HEK293 (cell line): ENCODE results near the gene TMIE.

Experiments
- CTCF ChIA-PET: fragments of 350-600 bp; formaldehyde crosslinking; extraction: SDS; loops from one replicate; lab custom pipeline; 2021; ENCODE audit warnings: antibody characterized with exemption; lab: Yijun Ruan, JAX
- POLR2A ChIA-PET: fragments of 300-600 bp; formaldehyde crosslinking; extraction: SDS; loops from one replicate; lab custom pipeline; 2020; ENCODE audit warnings: antibody characterized with exemption, inconsistent platforms; lab: Yijun Ruan, JAX
- H3K27ac ChIP-seq: fragments of 200-500 bp; sonication (Bioruptor generic); 2 replicates; pipeline ENCODE4 v1.5.1; 2014; ENCODE audit warnings: low read depth, low read length, control low read depth, inconsistent platforms; ENCODE audit errors: extremely low read depth
- H3K36me3 ChIP-seq, 2 experiments: fragments of 200-500 bp in 1 of 2; sonication (Bioruptor generic) in 1 of 2; 1 replicate in 1 of 2; 2 replicates in 1 of 2; pipeline ENCODE4 v1.5.1; 2014 to 2017; ENCODE audit warnings: inconsistent platforms in 2 of 2, low read length in 2 of 2; ENCODE audit not compliant: control insufficient read depth in 2 of 2, insufficient read depth in 1 of 2
- H3K4me1 ChIP-seq: fragments of 200-500 bp; sonication (Bioruptor generic); 2 replicates; pipeline ENCODE4 v1.5.1; 2014; ENCODE audit warnings: mild to moderate bottlenecking, low read length, inconsistent platforms; ENCODE audit not compliant: control insufficient read depth, insufficient read depth
- H3K4me3 ChIP-seq: 2 replicates; pipeline ENCODE4 v1.5.1; 2011; ENCODE audit warnings: low read depth, mild to moderate bottlenecking, control low read depth, low read length, moderate library complexity
- H3K9me3 ChIP-seq: fragments of 200-500 bp; sonication (Bioruptor generic); 2 replicates; pipeline ENCODE4 v1.5.1; 2014; ENCODE audit warnings: low read depth, low read length, inconsistent platforms; ENCODE audit not compliant: control insufficient read depth, insufficient read depth
- HOXD13 ChIP-seq: sonication (generic); formaldehyde crosslinking; IDR thresholded peaks from 2 replicates; pipeline ENCODE4 v1.8.0; 2022; ENCODE audit warnings: missing genetic modification reagents, borderline replicate concordance
- KLF9 ChIP-seq: fragments of 450-650 bp; formaldehyde crosslinking; IDR thresholded peaks from 2 replicates; pipeline ENCODE4 v1.5.1; 2016; ENCODE audit warnings: missing biosample characterization, missing genetic modification characterization, low read depth
- OSR2 ChIP-seq: fragments of 450-650 bp; formaldehyde crosslinking; IDR thresholded peaks from 2 replicates; pipeline ENCODE4 v1.5.1; 2016; ENCODE audit warnings: missing biosample characterization, missing genetic modification characterization
- REPIN1 ChIP-seq: fragments of 450-650 bp; formaldehyde crosslinking; IDR thresholded peaks from 2 replicates; pipeline ENCODE4 v1.5.1; 2017; ENCODE audit warnings: missing biosample characterization, missing genetic modification characterization, low read depth
- SCRT2 ChIP-seq: fragments of 450-650 bp; formaldehyde crosslinking; IDR thresholded peaks from 2 replicates; pipeline ENCODE4 v1.5.1; 2016; ENCODE audit warnings: missing biosample characterization, missing genetic modification characterization
- TCF7L2 ChIP-seq: IDR thresholded peaks from 2 replicates; pipeline ENCODE4 v1.6.1; 2011; ENCODE audit warnings: low read depth, mild to moderate bottlenecking, inconsistent platforms, low read length, moderate library complexity, borderline replicate concordance
- ZBTB10 ChIP-seq: fragments of 450-650 bp; formaldehyde crosslinking; IDR thresholded peaks from 2 replicates; pipeline ENCODE4 v1.5.1; 2016; ENCODE audit warnings: missing biosample characterization, missing genetic modification characterization
- ZFP41 ChIP-seq: fragments of 450-650 bp; formaldehyde crosslinking; IDR thresholded peaks from 2 replicates; pipeline ENCODE4 v1.5.1; 2016; ENCODE audit warnings: missing biosample characterization, missing genetic modification characterization, borderline replicate concordance
- ZIC2 ChIP-seq: fragments of 450-650 bp; formaldehyde crosslinking; IDR thresholded peaks from 2 replicates; pipeline ENCODE4 v1.5.1; 2016; ENCODE audit warnings: missing biosample characterization, missing genetic modification characterization
- ZNF121 ChIP-seq: fragments of 450-650 bp; formaldehyde crosslinking; IDR thresholded peaks from 2 replicates; pipeline ENCODE4 v1.5.1; 2016; ENCODE audit warnings: missing biosample characterization, missing genetic modification characterization
- ZNF155 ChIP-seq: fragments of 450-650 bp; formaldehyde crosslinking; IDR thresholded peaks from 2 replicates; pipeline ENCODE4 v1.5.1; 2016; ENCODE audit warnings: missing biosample characterization, missing genetic modification characterization
- ZNF202 ChIP-seq: fragments of 450-650 bp; formaldehyde crosslinking; IDR thresholded peaks from 2 replicates; pipeline ENCODE4 v1.5.1; 2016; ENCODE audit warnings: missing biosample characterization, missing genetic modification characterization, borderline replicate concordance
- ZNF24 ChIP-seq: fragments of 450-650 bp; formaldehyde crosslinking; IDR thresholded peaks from 2 replicates; pipeline ENCODE4 v1.5.1; 2016; ENCODE audit warnings: missing biosample characterization, missing genetic modification characterization
- ZNF248 ChIP-seq: fragments of 450-650 bp; formaldehyde crosslinking; IDR thresholded peaks from 2 replicates; pipeline ENCODE4 v1.5.1; 2017; ENCODE audit warnings: missing biosample characterization, missing genetic modification characterization
- ZNF274 ChIP-seq, 2 experiments: fragments of 200-500 bp in 1 of 2; fragments of 450-650 bp in 1 of 2; sonication (Bioruptor generic) in 1 of 2; formaldehyde crosslinking in 1 of 2; IDR thresholded peaks; 2 replicates each; pipeline versions ENCODE4 v1.5.1 to v1.6.1; 2014 to 2016; ENCODE audit warnings: borderline replicate concordance in 1 of 2, inconsistent platforms in 1 of 2, low read length in 1 of 2, missing biosample characterization in 1 of 2, missing genetic modification characterization in 1 of 2
- ZNF292 ChIP-seq: fragments of 450-650 bp; formaldehyde crosslinking; IDR thresholded peaks from 2 replicates; pipeline ENCODE4 v1.5.1; 2016; ENCODE audit warnings: low read depth, missing biosample characterization, missing genetic modification characterization, borderline replicate concordance
- ZNF391 ChIP-seq: fragments of 450-650 bp; formaldehyde crosslinking; IDR thresholded peaks from 2 replicates; pipeline ENCODE4 v1.5.1; 2016; ENCODE audit warnings: low read depth, missing biosample characterization, missing genetic modification characterization, borderline replicate concordance
- ZNF544 ChIP-seq: fragments of 450-650 bp; formaldehyde crosslinking; IDR thresholded peaks from 2 replicates; pipeline ENCODE4 v1.5.0; 2017; ENCODE audit warnings: missing biosample characterization, missing genetic modification characterization
- ZNF548 ChIP-seq: fragments of 450-650 bp; formaldehyde crosslinking; IDR thresholded peaks from 2 replicates; pipeline ENCODE4 v1.5.1; 2016; ENCODE audit warnings: missing biosample characterization, missing genetic modification characterization
- ZNF654 ChIP-seq: fragments of 450-650 bp; formaldehyde crosslinking; IDR thresholded peaks from 2 replicates; pipeline ENCODE4 v1.5.1; 2016; ENCODE audit warnings: low read depth, missing biosample characterization, missing genetic modification characterization
- ZNF658 ChIP-seq: fragments of 450-650 bp; formaldehyde crosslinking; IDR thresholded peaks from 2 replicates; pipeline ENCODE4; 2016; ENCODE audit warnings: missing biosample characterization, missing genetic modification characterization
- ZNF660 ChIP-seq: fragments of 450-650 bp; IDR thresholded peaks from 2 replicates; pipeline ENCODE4 v1.5.1; 2018; ENCODE audit warnings: missing biosample characterization, mild to moderate bottlenecking, missing genetic modification characterization
- ZNF664 ChIP-seq: fragments of 450-650 bp; formaldehyde crosslinking; IDR thresholded peaks from 2 replicates; pipeline ENCODE4 v1.5.1; 2016; ENCODE audit warnings: missing biosample characterization, missing genetic modification characterization
- ZNF670 ChIP-seq: fragments of 450-650 bp; formaldehyde crosslinking; IDR thresholded peaks from 2 replicates; pipeline ENCODE4 v1.5.1; 2016; ENCODE audit warnings: missing biosample characterization, missing genetic modification characterization, low read depth
- ZNF701 ChIP-seq: fragments of 450-650 bp; formaldehyde crosslinking; IDR thresholded peaks from 2 replicates; pipeline ENCODE4 v1.5.1; 2016; ENCODE audit warnings: missing biosample characterization, missing genetic modification characterization
- ZNF776 ChIP-seq: fragments of 450-650 bp; formaldehyde crosslinking; IDR thresholded peaks from 2 replicates; pipeline ENCODE4 v1.5.0; 2017; ENCODE audit warnings: missing biosample characterization, missing genetic modification characterization, borderline replicate concordance
- ZNF837 ChIP-seq: fragments of 450-650 bp; formaldehyde crosslinking; IDR thresholded peaks from 2 replicates; pipeline ENCODE4 v1.5.1; 2016; ENCODE audit warnings: missing biosample characterization, missing genetic modification characterization
- ZSCAN16 ChIP-seq: fragments of 450-650 bp; formaldehyde crosslinking; IDR thresholded peaks from 2 replicates; pipeline ENCODE4 v1.5.1; 2016; ENCODE audit warnings: missing biosample characterization, missing genetic modification characterization
- TF ChIP-seq, protein P1 (sequence below): fragments of 450-650 bp; formaldehyde crosslinking; IDR thresholded peaks from 2 replicates; pipeline ENCODE4 v1.5.1; 2017; ENCODE audit warnings: missing biosample characterization, missing genetic modification characterization

Gene TMIE

GRCh38 chr3:46707601-46708011 is 6.4 kb downstream of the TMIE start:
- CTCF ChIA-PET, result no interaction called here
- TF ChIP-seq ZNF660 (no peak), KLF9 (tag by site-specific recombination) (no peak), ZNF701 (tag by site-specific recombination) (no peak), ZNF664 (tag by site-specific recombination) (no peak), ZNF654 (no peak), ZBTB10 (tag by site-specific recombination) (no peak), ZNF248 (tag by site-specific recombination) (no peak), ZNF391 (tag by site-specific recombination) (no peak), ZNF658 (tag by site-specific recombination) (no peak), ZNF670 (tag by site-specific recombination) (no peak), ZSCAN16 (no peak), OSR2 (tag by site-specific recombination) (no peak), ZNF776 (tag by site-specific recombination) (no peak)
- no peaks in the 10 kb centered on the region for H3K4me1 ChIP-seq
- H3K4me3 ChIP-seq, result no peak overlapping the region
- no peaks in the 10 kb centered on the region for H3K36me3 ChIP-seq
- H3K27ac ChIP-seq, result no peak overlapping the region
- no peaks in the 10 kb centered on the region for H3K9me3 ChIP-seq
- POLR2A ChIA-PET, result no interaction called here

DNA sequence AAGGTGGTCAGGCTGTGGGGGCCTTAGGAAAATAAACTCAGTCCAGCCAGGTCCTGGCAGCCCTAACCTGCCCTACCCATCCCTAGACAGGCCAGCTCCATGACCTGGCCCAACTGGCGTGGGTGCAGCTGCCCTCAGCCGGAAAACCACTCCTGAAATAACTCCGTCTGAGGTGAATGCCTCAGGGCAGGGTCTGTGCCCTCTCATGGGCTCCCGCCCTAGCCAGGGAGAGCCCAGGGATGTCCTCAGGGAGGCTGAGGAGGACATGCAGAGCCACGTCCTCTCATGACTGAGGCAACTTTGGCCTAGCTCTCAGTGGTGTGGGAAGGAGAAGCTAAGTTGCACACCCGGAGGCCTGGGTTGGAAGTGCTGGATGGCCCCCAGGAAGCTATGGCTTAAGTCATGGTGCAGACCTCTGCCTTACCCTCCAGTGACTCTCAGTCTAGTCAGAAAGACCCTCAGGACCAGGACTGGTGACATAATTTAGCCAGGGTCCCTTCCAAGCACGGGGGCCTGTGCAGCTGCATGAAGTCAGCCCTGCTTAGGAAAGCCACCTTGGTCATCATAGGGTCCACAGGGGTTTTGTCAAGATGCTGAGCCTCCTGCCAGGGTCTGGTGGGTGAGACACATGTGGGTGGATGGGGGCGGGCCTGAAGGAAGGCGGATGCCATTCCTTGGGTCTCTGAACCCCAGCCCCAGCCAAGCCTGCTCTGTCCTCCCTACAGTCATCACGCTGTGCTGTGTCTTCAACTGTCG is 7.4 kb downstream of the TMIE start:
- ChIA-PET POLR2A (no interaction called here), CTCF (interaction anchor here (1.0 to 1.3 kb wide), 2 partner anchors 181 to 220 kb away, joined by 7 to 8 read pairs; no protein-coding TSS in a partner anchor)
- TF ChIP-seq, protein P1, sequence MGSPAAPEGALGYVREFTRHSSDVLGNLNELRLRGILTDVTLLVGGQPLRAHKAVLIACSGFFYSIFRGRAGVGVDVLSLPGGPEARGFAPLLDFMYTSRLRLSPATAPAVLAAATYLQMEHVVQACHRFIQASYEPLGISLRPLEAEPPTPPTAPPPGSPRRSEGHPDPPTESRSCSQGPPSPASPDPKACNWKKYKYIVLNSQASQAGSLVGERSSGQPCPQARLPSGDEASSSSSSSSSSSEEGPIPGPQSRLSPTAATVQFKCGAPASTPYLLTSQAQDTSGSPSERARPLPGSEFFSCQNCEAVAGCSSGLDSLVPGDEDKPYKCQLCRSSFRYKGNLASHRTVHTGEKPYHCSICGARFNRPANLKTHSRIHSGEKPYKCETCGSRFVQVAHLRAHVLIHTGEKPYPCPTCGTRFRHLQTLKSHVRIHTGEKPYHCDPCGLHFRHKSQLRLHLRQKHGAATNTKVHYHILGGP, result no peak
- no peak for TF ChIP-seq ZNF155 (tag by site-specific recombination)
- no peak for TF ChIP-seq ZNF202
- TF ChIP-seq ZNF274 (IDR thresholded peaks at IDR 0.05; ENCODE audit: low read length), result no peak
- TF ChIP-seq ZNF274 (tag by site-specific recombination; IDR thresholded peaks at IDR 0.05; ENCODE audit: borderline replicate concordance), result no peak
- no peak for TF ChIP-seq ZNF24 (tag by site-specific recombination)
- no peak for TF ChIP-seq ZNF121 (tag by site-specific recombination)
- TF ChIP-seq ZFP41, result no peak
- TF ChIP-seq ZNF544, result no peak
- TF ChIP-seq ZNF837 (tag by site-specific recombination), result no peak
- TF ChIP-seq REPIN1 (tag by site-specific recombination), result no peak
- TF ChIP-seq SCRT2 (tag by site-specific recombination), result no peak
- TF ChIP-seq ZNF548 (tag by site-specific recombination), result no peak
- no peak for TF ChIP-seq TCF7L2
- no peak for TF ChIP-seq ZIC2
- no peak for TF ChIP-seq OSR2 (tag by site-specific recombination)
- TF ChIP-seq HOXD13 (CRISPR knock-in tag), result no peak
- TF ChIP-seq ZNF292 (tag by site-specific recombination), result no peak
- TF ChIP-seq, all 188 proteins: peak for 0

More for the DNA sequence above, 7.4 kb downstream of the TMIE start:
- Histone ChIP-seq H3K27ac (no peak overlapping the region), H3K4me1 (no peaks in the 10 kb centered on the region), H3K36me3 (no peaks in the 10 kb centered on the region), H3K4me3 (no peak overlapping the region), H3K9me3 (no peaks in the 10 kb centered on the region)
